Panc1 (cell line): ENCODE results near the gene PTPN2. TPM values are rescaled to one million over a fixed set of nuclear protein-coding genes. Genes with fewer than 3 reads are reported as not detected.

Experiments used
- ATAC-seq: fragments of 200-7000 bp; cut with Tn5 transposase; 2 replicates; pipeline ENCODE4 v1.9.1; 2020; ENCODE audit warnings: mild to moderate bottlenecking, moderate library complexity
- BruUV-seq: library from RNA; stranded (reverse); fragments of 400-500 nt; replicated peaks from 2 replicates; lab custom pipeline; 2021; lab: Mats Ljungman, UMichigan
- CTCF ChIA-PET: fragments of 300-600 bp; sonication (Branson Sonifier 250); formaldehyde crosslinking; loops from one replicate; lab custom pipeline; 2022; ENCODE audit warnings: antibody characterized with exemption; lab: Charles Lee
- POLR2A ChIA-PET: fragments of 300-600 bp; sonication (Branson Sonifier 250); formaldehyde crosslinking; loops from one replicate; lab custom pipeline; 2022; ENCODE audit warnings: antibody characterized with exemption; lab: Charles Lee
- DNase-seq: peaks from one replicate; pipeline ENCODE4 v3.0.0-alpha.2; 2010; ENCODE audit warnings: low read depth, low spot score
- H3K27ac ChIP-seq: 2 replicates; pipeline ENCODE4 v1.5.1; 2011; ENCODE audit warnings: mild to moderate bottlenecking, low read length, inconsistent platforms
- H3K27me3 ChIP-seq: fragments of 200-500 bp; sonication (Bioruptor generic); 2 replicates; pipeline ENCODE4 v1.6.0; 2014; ENCODE audit warnings: low read length, inconsistent platforms; ENCODE audit not compliant: control insufficient read depth, insufficient read depth
- H3K36me3 ChIP-seq: fragments of 200-500 bp; sonication (Bioruptor generic); 2 replicates; pipeline ENCODE4 v1.5.1; 2014; ENCODE audit warnings: inconsistent platforms, mild to moderate bottlenecking, low read length, moderate library complexity; ENCODE audit not compliant: control insufficient read depth, insufficient read depth
- H3K4me1 ChIP-seq: 2 replicates; pipeline ENCODE4 v1.5.1; 2011; ENCODE audit warnings: inconsistent platforms, mild to moderate bottlenecking, low read length, moderate library complexity; ENCODE audit not compliant: control insufficient read depth, insufficient read depth
- H3K4me3 ChIP-seq, 2 experiments: 2 replicates each; pipeline ENCODE4 v1.5.1; 2011 to 2012; ENCODE audit warnings: low read depth in 2 of 2, low read length in 2 of 2, mild to moderate bottlenecking in 2 of 2, inconsistent platforms in 1 of 2, moderate library complexity in 1 of 2
- H3K9me3 ChIP-seq: fragments of 200-500 bp; sonication (Bioruptor generic); 2 replicates; pipeline ENCODE4 v1.5.1; 2014; ENCODE audit warnings: low read depth, mild to moderate bottlenecking, inconsistent platforms, low read length, moderate library complexity; ENCODE audit not compliant: control insufficient read depth, insufficient read depth
- CTCF ChIP-seq: fragments of 450-650 bp; IDR thresholded peaks from 2 replicates; pipeline ENCODE4 v1.5.1; 2017; ENCODE audit warnings: mild to moderate bottlenecking
- POLR2AphosphoS5 ChIP-seq: IDR thresholded peaks from 2 replicates; pipeline ENCODE4 v1.6.1; 2012; ENCODE audit warnings: mild to moderate bottlenecking, low read depth, low read length, moderate library complexity
- REST ChIP-seq, 2 experiments: IDR thresholded peaks; 2 replicates each; pipeline ENCODE4 v1.6.1; 2011 to 2012; ENCODE audit warnings: low read depth in 2 of 2, control low read depth in 1 of 2, low read length in 1 of 2, mild to moderate bottlenecking in 1 of 2, moderate library complexity in 1 of 2; ENCODE audit not compliant: insufficient read depth in 1 of 2
- SIN3A ChIP-seq: IDR thresholded peaks from 2 replicates; pipeline ENCODE4 v1.6.1; 2012; ENCODE audit warnings: low read depth, mild to moderate bottlenecking, low read length, moderate library complexity, borderline replicate concordance; ENCODE audit not compliant: insufficient read depth
- TCF7L2 ChIP-seq: IDR thresholded peaks from 2 replicates; pipeline ENCODE4 v1.6.1; 2011; ENCODE audit warnings: mild to moderate bottlenecking, low read depth, low read length, inconsistent platforms
- in situ Hi-C: cut with HindIII; loops from 2 replicates; pipeline ENCODE4 v1.10.0; 2016; ENCODE audit warnings: low sequenced_read_pairs, low pct_unique_long_range_greater_than_20kb
- intact Hi-C: fragments of 100-400 bp; cut with micrococcal nuclease; formaldehyde crosslinking; loops from one replicate; pipeline ENCODE4 v1.10.0; 2022; ENCODE audit not compliant: unreplicated experiment
- total RNA-seq: library from RNA; stranded (reverse); gene quantifications from one replicate; pipeline ENCODE4 v1.2.1, GENCODE V29; 2021; ENCODE audit not compliant: unreplicated experiment

PTPN2 gene
- total RNA-seq, 1 experiment from 2014 or later, result 34.8 TPM

GRCh38 chr18:12922266-12922665, 38.2 kb upstream of the PTPN2 start:
- intact Hi-C loops (no loop called here), in situ Hi-C loops (no loop called here)
- no TSS peak for BruUV-seq
- Histone ChIP-seq H3K4me1 (no peaks in the 10 kb centered on the region), H3K9me3 (no peaks in the 10 kb centered on the region), H3K4me3 (no peak overlapping the region), H3K27ac (no peak overlapping the region), H3K27me3 (no peaks in the 10 kb centered on the region), H3K36me3 (no peaks in the 10 kb centered on the region)
- TF ChIP-seq POLR2AphosphoS5 (no peak), REST (IDR thresholded peaks at IDR 0.05; ENCODE audit: insufficient read depth in 1 of 2, low read depth in 2 of 2, low read length in 1 of 2) (no peak), SIN3A (no peak), CTCF (no peak), TCF7L2 (no peak)
- DNase-seq (no peak), ATAC-seq (no peak)
- ChIA-PET CTCF (no interaction called here), POLR2A (no interaction called here)

- TF ChIP-seq REST (IDR thresholded peaks at IDR 0.05; ENCODE audit: insufficient read depth in 1 of 2, low read depth in 2 of 2, low read length in 1 of 2), result no peak
- TF ChIP-seq TCF7L2, result no peak
- no peak for TF ChIP-seq SIN3A
- no peak for TF ChIP-seq CTCF
- TF ChIP-seq POLR2AphosphoS5, result no peak
- H3K4me1 ChIP-seq, result no peaks in the 10 kb centered on the region
- intact Hi-C loops, result no loop called here
- ChIA-PET CTCF (interaction anchor here (0.6 kb wide), 1 partner anchor 13 kb away, joined by 5 read pairs; no protein-coding TSS in a partner anchor), POLR2A (no interaction called here)
- in situ Hi-C loops, result no loop called here
- DNase-seq, result no peak
- no peaks in the 10 kb centered on the region for H3K9me3 ChIP-seq
- no TSS peak for BruUV-seq
- H3K27me3 ChIP-seq, result no peaks in the 10 kb centered on the region
- no peaks in the 10 kb centered on the region for H3K36me3 ChIP-seq
- no peak for ATAC-seq
- no peak overlapping the region for H3K4me3 ChIP-seq
- no peak overlapping the region for H3K27ac ChIP-seq
These were observed 37.1 kb upstream of the PTPN2 start for GRCh38 chr18:12921178-12921577.
